Fibroblast of lung (primary cell): ENCODE data around the gene TMEM220. TPM values are rescaled to one million over a fixed set of nuclear protein-coding genes. Genes with fewer than 3 reads are reported as not detected.

Source experiments
- DNase-seq, 2 donors: peaks; one replicate each; pipeline versions ENCODE4 v3.0.0 to v3.0.0-alpha.2; 2010; ENCODE audit warnings: low read depth in 2 of 2
- H2AFZ ChIP-seq: 2 replicates; pipeline ENCODE4 v1.5.1; 2012; ENCODE audit warnings: low read length, control low read depth, inconsistent platforms
- H3K27ac ChIP-seq: 2 replicates; pipeline ENCODE4 v1.5.1; 2011; ENCODE audit warnings: low read length, control low read depth; ENCODE audit not compliant: insufficient read depth
- H3K27me3 ChIP-seq: 2 replicates; pipeline ENCODE4 v1.5.1; 2011; ENCODE audit warnings: mild to moderate bottlenecking, low read length; ENCODE audit not compliant: control insufficient read depth, insufficient read depth
- H3K36me3 ChIP-seq: 2 replicates; pipeline ENCODE4 v1.5.1; 2011; ENCODE audit warnings: low read length; ENCODE audit not compliant: control insufficient read depth, insufficient read depth
- H3K4me1 ChIP-seq: 2 replicates; pipeline ENCODE4 v1.5.1; 2011; ENCODE audit warnings: low read length; ENCODE audit not compliant: control insufficient read depth, insufficient read depth; ENCODE audit errors: extremely low read depth
- H3K4me2 ChIP-seq: 2 replicates; pipeline ENCODE4 v1.5.1; 2011; ENCODE audit warnings: low read length, control low read depth; ENCODE audit not compliant: insufficient read depth; ENCODE audit errors: extremely low read depth
- H3K4me3 ChIP-seq, 4 experiments: fragments of 200-600 bp in 1 of 4; sonication (generic) in 1 of 4; replicated peaks in 1 of 4; 2 replicates each; pipeline ENCODE4 v1.5.1; 2011 to 2016; ENCODE audit warnings: low read length in 4 of 4, low read depth in 3 of 4, mild to moderate bottlenecking in 3 of 4, control low read depth in 2 of 4, inconsistent platforms in 1 of 4, mixed read lengths in 1 of 4; ENCODE audit not compliant: insufficient read depth in 1 of 4; ENCODE audit errors: control extremely low read depth in 1 of 4
- H3K79me2 ChIP-seq: 2 replicates; pipeline ENCODE4 v1.5.1; 2012; ENCODE audit warnings: mild to moderate bottlenecking, low read length, inconsistent platforms; ENCODE audit not compliant: control insufficient read depth, insufficient read depth
- H3K9ac ChIP-seq: 2 replicates; pipeline ENCODE4 v1.5.1; 2011; ENCODE audit warnings: mild to moderate bottlenecking, low read length, control low read depth; ENCODE audit not compliant: insufficient read depth
- H3K9me3 ChIP-seq: 2 replicates; pipeline ENCODE4 v1.5.1; 2012; ENCODE audit warnings: low read depth, low read length; ENCODE audit not compliant: control insufficient read depth, insufficient read depth
- H4K20me1 ChIP-seq: 2 replicates; pipeline ENCODE4 v1.5.1; 2011; ENCODE audit warnings: low read length; ENCODE audit not compliant: control insufficient read depth, insufficient read depth; ENCODE audit errors: extremely low read depth
- CTCF ChIP-seq, 2 donors: IDR thresholded peaks in 1 of 2; conservative IDR thresholded peaks in 1 of 2; 1 replicate in 1 of 2; 2 replicates in 1 of 2; pipeline ENCODE4 v1.5.1; 2011 to 2012; ENCODE audit warnings: low read length in 2 of 2, control low read depth in 1 of 2, inconsistent platforms in 1 of 2, low read depth in 1 of 2, mild to moderate bottlenecking in 1 of 2
- EZH2 ChIP-seq: IDR thresholded peaks from 2 replicates; pipeline ENCODE4 v1.5.1; 2012; ENCODE audit warnings: low read length, control low read depth, mild to moderate bottlenecking; ENCODE audit errors: missing control alignments
- polyA plus RNA-seq, 2 donors: library from polyadenylated mRNA; depleted of rRNA in 1 of 2; stranded (reverse) in 1 of 2; unstranded in 1 of 2; fragments of >200 nt; gene quantifications; 2 replicates each; pipeline ENCODE4 v1.2.1, GENCODE V29; 2011 to 2012; ENCODE audit warnings: missing spikeins in 1 of 2
- total RNA-seq: library from RNA; depleted of rRNA; stranded (reverse); fragments of >200 nt; gene quantifications from 2 replicates; pipeline ENCODE4 v1.2.1, GENCODE V29; 2014

Gene TMEM220
- total and polyA plus RNA-seq, 2 donors (not counting 1 experiment from before 2014, with no cell fraction given) = 4.1 to 4.3 TPM

- no peak for DNase-seq
- no peaks in the 10 kb centered on the region for H3K79me2 ChIP-seq
- H3K4me2 ChIP-seq = no peak overlapping the region
- H3K9ac ChIP-seq = no peak overlapping the region
- no peaks in the 10 kb centered on the region for H4K20me1 ChIP-seq
- H3K27me3 ChIP-seq = no peaks in the 10 kb centered on the region
- H3K36me3 ChIP-seq = no peaks in the 10 kb centered on the region
- H3K4me3 ChIP-seq = no peak overlapping the region
- TF ChIP-seq EZH2 (no peak), CTCF (conservative IDR thresholded peaks at IDR 0.05 in 1 of 2, IDR thresholded peaks at IDR 0.05 in 1 of 2; ENCODE audit: low read depth in 1 of 2, low read length in 2 of 2) (no peak)
- H2AFZ ChIP-seq = no peak overlapping the region
- no peaks in the 10 kb centered on the region for H3K4me1 ChIP-seq
- H3K9me3 ChIP-seq = no peaks in the 10 kb centered on the region
- no peak overlapping the region for H3K27ac ChIP-seq
Measured at GRCh38 chr17:10771148-10771547, 41.3 kb upstream of the TMEM220 start.

- Histone ChIP-seq H3K9me3 (no peaks in the 10 kb centered on the region), H3K27me3 (no peaks in the 10 kb centered on the region), H3K4me2 (no peak overlapping the region), H3K27ac (no peak overlapping the region), H3K9ac (no peak overlapping the region), H2AFZ (no peak overlapping the region), H3K79me2 (no peaks in the 10 kb centered on the region), H3K4me3 (no peak overlapping the region), H4K20me1 (no peaks in the 10 kb centered on the region), H3K4me1 (no peaks in the 10 kb centered on the region), H3K36me3 (no peaks in the 10 kb centered on the region)
- TF ChIP-seq CTCF (conservative IDR thresholded peaks at IDR 0.05 in 1 of 2, IDR thresholded peaks at IDR 0.05 in 1 of 2; ENCODE audit: low read depth in 1 of 2, low read length in 2 of 2) = no peak
- no peak for TF ChIP-seq EZH2
- DNase-seq = no peak
Measured at GRCh38 chr17:10769840-10770239, 40.0 kb upstream of the TMEM220 start.

GRCh38 chr17:10768750-10769251, 39.0 kb upstream of the TMEM220 start:
- TF ChIP-seq EZH2 = no peak
- no peak for TF ChIP-seq CTCF (conservative IDR thresholded peaks at IDR 0.05 in 1 of 2, IDR thresholded peaks at IDR 0.05 in 1 of 2; ENCODE audit: low read depth in 1 of 2, low read length in 2 of 2)
- Histone ChIP-seq H3K36me3 (no peaks in the 10 kb centered on the region), H3K9me3 (no peaks in the 10 kb centered on the region), H3K4me3 (no peak overlapping the region), H4K20me1 (no peaks in the 10 kb centered on the region), H3K79me2 (no peaks in the 10 kb centered on the region), H3K27me3 (no peaks in the 10 kb centered on the region), H3K4me1 (no peaks in the 10 kb centered on the region), H3K9ac (no peak overlapping the region), H2AFZ (no peak overlapping the region), H3K27ac (no peak overlapping the region), H3K4me2 (no peak overlapping the region)
- DNase-seq = no peak
